GM19023 (cell line): Measurements from ENCODE around the gene ATE1.

Source experiments
- ATAC-seq: cut with Tn5 transposase; IDR thresholded peaks from one replicate; pipeline ENCODE4 v1.9.1; 2021; ENCODE audit warnings: mild to moderate bottlenecking, moderate library complexity; ENCODE audit not compliant: unreplicated experiment

Gene ATE1

DNA sequence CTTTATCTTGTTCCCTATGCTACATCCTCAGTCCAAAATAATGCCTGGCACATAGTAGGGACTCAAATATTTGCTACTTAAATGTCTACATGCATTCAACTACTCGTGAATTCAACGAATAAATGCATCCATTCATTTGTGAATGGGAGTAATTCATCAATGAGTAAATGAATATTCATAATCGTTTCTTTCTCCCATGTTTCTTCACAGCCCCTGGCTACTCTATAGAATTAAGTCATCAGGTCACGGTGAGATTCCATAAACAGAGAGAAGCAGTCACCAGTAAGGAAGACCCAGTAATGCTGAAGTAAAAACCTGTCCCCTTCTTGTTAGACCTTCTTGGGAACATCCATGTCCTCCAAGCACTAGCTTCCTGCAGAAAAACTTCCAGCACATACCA lies 48.4 kb downstream of the ATE1 start:
- ATAC-seq = no peak

DNA sequence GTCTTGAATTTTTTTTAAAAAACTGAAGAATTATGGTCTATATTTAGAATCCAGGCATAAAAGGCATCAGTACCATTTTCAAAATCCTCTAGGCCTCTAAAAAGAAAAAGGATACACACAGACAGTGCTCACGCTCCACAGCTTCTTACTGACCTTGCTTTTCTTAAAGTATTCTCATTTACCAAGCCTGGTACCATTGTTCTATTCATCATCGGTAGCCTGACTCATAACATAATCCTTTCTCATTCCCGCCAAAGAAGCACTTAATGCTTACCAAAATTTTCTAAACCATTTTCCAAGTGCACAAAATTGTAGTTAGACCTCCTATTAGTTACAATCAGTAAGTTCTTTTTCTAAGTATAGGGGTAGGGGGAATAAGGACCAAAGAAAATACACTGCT lies 54.6 kb downstream of the ATE1 start:
- ATAC-seq = no peak

DNA sequence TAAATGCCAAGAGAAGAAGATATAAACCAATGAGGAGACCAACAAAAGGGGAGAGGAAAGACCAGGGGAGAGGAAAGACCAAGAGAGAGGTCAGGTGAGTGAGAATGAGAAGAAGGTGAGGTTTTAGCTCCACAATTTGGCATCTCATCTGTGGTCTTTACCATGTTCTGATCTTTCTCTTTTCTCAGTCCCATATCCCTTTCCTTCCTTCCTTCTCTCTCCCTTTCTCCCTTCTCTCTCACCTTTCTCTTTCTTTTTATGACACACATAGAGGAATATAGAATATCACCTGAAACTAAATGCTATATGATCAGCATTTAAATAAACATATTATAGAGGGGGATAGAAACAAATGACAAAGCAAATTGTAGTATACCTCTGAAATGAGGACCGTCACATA lies 57.4 kb downstream of the ATE1 start:
- no peak for ATAC-seq

DNA sequence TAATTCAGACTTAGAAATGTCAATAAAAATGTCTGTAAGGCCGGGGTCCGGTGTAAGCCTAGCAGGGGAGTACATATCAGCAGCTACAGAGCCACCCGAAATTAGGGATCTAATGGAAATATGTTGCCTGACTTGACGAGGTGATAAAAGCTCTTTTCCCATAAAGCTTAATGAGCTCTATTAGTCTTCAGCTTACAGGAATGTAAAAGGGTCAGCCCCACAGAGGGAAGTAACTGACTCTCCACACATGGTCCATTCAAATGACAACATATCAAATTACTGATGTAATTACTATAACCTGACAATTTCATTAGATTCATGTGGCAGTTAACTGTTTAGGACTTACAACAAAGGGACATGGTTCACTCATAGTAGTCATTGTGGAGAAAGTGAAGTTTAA lies 62.3 kb downstream of the ATE1 start:
- no peak for ATAC-seq

DNA sequence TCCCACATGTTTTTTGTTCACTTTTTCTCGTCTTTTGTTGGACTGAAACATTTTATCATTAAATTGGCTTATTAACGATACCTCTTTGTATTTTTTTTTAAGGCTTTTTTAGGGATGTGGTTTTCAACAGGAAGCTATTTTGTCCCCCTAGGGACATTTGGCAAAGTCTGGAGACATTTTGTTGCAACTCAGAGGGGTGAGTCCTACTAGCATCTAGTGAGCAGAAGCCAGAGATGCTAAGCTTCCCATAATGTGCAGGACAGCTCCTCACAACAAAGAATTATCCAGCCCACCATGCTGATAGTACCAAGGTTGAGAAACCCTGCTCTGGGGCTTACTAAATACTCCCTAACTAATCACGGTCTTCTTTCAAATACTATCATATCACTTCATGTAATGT lies 63.2 kb downstream of the ATE1 start:
- no peak for ATAC-seq

DNA sequence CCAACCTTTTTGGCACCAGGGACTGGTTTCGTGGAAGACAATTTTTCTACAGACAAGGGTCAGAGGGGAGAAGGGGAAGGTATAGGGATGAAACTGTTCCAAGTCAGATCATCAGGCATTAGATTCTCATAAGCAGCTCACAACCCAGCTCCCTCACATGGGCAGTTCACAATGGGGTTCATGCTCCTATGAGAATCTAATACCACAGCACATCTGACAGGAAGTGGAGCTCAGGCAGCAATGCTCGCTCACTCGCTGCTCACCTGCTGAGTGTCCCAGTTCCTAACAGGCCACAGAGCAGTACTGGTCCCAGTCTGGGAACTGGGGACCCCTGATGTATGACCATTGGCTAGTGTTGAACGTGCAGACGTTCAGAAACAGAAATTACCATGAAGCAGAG lies 63.7 kb downstream of the ATE1 start:
- no peak for ATAC-seq

DNA sequence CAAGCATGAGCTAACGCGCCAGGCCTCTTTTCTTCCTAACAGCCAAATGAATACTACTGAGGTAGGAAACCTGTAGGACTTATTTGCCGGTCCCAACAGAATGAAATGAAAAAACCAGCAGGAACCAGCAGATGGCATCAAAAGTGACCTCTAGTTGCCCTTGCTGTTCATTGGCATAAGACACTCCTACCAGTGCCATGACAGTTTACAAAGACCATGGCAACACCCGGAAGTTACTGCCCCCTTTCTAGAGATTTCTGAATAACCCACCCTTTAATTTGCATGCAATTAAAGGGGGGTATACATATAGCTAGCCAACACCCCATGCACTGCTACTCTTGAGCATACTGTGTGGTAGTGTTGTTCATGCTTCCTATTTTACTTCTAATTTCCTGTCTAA lies 65.2 kb downstream of the ATE1 start:
- ATAC-seq = no peak

DNA sequence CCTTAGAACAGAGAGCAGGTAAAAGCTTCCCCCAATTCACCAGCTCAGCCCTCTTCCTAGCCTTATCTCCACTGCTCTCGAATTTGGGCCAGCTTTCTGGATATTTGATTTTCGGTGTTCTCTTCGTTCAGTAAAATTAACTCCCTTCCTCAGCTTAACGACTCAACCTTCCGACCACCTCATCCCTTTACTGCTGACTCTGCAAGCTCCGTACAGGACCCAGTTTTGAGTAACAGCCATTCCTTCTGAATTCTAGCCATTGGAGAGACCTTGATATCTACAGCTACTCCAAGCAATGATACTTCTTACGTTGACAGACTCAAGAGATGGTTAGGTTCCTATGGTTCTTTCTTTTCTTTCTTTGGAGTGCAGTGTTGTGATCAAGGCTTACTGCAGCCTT lies 65.8 kb downstream of the ATE1 start:
- no peak for ATAC-seq

DNA sequence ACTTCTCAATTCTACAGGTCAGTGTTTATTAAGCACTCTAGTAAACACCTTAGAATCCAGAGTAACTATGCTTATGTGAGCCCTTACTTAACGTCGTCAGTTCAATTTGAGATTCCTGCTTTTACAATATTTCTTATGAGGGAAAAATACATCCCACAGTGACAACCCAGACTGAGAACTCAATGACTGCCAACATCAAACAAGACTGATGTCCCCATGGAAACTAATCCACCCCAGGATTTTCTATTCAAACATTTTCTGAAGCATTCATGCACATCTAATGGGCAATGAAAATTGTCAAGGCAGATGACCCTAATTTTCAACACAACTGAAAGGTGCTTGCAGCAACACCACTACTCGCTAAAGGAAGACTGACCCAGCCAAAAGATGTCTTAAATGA lies 67.0 kb downstream of the ATE1 start:
- no peak for ATAC-seq

DNA sequence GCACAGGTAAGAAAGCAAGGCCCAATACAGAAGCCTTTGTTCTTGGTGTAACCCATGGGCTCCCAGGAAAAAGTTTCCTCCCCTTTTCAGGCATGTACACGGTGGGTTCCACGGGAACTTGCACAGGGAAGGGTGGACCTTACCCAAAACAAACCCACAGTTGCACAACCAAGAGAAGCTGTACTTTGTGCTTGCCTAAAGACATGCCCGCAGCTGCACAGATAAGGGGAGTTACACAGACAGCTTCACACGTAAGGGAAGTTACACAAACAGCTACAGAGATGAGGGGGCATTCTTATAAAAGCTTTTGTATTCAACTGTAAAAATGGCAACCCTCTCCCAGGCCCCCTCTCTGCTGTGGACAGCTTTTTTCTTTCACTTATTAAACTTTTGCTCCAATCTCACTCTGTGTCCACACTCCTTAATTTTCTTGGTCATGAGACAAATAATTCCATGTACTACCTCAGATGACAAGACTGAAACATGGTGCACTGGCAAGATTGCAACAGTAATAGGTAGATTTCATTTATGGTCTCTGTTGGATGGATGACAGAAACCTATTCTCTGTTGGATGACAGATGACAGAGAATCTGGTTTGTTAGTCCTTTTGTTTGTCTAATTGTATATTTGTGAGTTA lies 72.9 kb downstream of the ATE1 start:
- ATAC-seq = no peak

DNA sequence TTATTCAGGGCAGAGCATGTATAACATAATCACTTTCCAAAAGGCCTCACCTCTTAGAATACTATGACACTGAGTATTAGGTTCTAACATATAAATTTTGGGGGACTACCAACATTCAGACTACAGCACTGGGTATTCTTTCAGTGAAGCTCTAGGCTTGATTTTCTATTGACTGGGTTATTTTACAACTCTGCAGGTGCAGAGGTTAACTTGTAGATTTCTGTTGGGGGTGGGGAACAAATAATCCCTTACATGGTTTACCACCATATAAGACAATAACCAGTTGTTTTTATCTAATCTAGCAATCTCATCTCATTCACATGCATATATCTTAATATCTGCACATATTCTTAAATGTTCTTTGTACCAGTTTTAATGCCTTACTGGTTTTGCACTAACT lies 73.9 kb downstream of the ATE1 start:
- ATAC-seq = no peak

DNA sequence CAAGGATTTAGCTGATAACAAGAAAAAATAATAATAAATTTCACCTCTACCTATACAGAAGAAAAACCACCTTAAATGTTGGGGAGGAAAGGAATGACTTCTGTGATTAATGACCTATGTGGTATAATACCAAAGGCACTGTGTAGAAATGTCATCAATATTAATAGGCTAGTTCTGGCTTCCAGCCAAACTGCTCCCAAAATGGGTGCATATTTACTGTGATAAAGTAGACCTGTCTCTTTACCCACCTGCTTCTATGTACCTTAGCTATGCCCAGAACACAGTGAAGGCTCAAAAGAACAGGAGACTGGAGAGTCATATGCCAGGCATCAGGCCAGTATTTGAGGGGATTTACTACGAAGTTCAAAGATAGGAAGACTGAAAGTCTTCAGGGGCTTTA lies 76.0 kb downstream of the ATE1 start:
- ATAC-seq = no peak

DNA sequence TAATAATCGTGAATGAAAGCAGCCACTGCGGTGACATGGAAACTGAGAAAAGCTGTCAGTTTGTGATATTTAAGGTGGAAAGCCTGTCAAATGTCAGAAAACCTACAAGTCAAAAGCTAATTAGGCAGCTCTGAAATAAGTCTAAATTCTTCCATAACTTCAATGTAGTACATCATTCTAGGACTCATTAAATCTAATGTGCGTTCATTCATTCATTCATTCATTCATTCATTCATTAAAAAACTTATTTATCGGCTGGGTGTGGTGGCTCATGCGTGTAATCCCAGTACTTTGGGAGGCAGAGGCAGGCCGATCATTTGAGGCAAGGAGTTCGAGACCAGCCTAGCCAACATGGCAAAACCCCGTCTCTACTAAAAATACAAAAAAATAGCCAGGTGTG lies 79.7 kb downstream of the ATE1 start:
- no peak for ATAC-seq

DNA sequence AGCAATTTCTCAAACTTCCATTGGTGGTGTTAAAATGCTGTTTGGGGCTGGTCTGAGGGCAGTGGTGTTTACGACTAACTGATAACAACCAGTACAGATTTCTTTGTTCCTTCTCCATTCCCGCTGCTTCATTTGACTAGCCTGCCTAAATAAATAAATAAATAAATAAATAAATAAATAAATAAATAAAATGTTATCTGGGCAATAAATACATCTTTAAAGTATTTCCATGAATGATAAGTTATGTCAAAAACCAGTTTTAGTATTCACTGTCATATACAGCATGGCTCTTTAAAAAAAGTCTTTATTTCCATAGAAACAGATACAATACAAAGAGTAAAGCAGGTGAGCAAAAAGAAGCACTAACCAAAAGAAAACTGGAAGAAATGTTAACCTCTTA lies 81.3 kb downstream of the ATE1 start:
- ATAC-seq = no peak

DNA sequence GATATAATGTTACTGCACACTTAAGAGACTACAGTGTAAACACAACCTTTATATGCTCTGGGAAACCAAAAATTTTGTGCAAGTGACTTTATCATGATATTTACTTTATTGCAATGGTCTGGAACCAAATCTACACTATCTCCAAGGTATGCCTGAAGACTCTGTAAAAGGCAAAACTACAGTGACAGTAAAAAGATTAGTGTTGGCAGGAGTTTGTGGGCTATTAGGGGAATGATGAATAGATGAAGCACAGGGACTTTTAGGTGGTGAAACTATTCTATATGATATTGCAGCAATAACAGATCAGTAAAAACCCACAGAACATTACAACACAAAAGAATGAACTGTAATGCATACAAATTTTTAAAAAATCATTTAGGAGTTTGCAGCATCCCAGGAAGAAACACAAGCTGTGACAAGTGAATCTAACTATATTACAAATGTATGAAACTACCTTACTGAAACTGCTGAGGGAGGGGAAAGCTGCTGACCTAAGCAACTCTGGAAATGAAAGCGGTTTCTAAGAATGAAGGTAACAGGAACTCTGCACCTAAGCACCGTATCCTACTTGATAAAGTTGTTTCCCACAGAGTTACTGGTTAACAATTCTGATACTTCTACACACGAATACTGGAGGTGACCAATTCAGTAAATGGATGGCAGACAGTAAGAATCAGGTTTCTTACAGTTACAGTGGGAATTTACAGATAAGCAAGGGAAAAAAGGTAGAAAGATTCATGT lies 82.6 kb downstream of the ATE1 start:
- peak; percentile 58 for ATAC-seq

DNA sequence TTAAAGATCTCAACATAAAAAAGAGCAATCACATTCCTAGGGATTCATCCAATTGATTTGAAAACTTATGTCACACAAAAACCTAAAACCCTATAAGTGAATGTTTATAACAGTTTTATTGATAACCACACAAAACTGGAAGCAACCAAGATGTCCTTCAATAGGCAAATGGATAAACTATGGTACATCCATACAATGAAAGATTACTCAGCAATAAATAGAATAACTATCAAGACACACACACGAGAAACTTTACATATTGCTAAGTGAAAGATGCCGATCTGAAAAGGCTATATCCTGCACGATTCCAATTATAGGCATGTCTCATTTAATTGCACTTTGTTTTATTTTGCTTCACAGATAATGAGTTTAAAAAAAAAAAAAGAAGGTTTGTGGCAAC lies 83.3 kb downstream of the ATE1 start:
- ATAC-seq = no peak

DNA sequence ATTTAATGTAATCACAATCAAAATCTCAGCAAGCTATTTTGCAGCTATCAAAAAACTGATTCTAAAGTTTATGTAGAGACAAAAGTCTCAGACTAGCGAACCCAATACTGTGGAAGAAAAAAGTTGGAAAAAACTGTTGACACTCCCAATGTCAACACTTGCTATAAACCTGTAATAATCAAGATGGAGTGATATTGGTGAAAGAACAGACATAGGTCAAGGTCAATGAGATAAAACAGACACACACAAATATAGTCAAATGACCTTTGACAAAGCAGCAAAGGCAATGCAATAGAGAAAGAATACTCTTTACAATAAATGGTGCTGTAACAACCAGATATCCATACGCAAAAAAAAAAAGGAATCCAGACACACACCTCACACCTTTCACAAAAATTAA lies 84.5 kb downstream of the ATE1 start:
- no peak for ATAC-seq

DNA sequence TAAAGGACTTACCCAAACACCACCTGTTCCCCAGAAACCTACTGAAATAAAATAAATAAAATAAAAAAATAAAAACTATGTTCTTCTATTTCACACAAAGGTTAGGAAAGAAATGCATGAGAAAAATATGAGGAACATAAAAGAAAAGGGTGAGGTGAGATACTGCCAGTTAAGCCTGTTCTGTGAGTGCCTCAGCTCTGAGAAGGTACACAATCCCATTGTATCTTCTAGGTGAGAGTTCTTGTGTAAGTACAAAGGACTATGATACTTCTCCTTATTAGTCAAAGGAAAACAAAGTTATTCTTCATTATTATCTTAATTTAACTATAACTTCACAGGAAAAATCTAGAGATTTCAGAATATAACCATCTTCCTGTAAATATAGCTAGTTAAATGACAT lies 86.0 kb downstream of the ATE1 start:
- ATAC-seq = no peak

DNA sequence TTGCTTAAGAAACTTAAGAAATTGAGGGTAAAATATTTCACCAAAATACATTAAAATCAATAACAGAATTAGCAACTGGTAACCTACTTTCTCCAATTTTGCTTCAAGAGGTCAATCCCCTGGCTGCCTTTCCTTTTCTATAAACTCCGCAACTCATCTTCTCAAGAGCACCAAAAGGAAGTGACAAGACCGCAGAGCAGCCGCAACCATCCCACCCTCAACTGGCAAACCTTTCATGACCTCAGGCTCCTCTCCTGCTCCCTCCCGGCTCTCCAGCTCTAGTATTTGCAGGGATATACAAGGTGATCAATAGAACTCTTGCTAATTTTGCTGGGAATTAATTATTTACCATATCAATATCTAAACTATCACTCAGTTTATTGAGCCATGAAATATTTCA lies 88.9 kb downstream of the ATE1 start:
- ATAC-seq = no peak

DNA sequence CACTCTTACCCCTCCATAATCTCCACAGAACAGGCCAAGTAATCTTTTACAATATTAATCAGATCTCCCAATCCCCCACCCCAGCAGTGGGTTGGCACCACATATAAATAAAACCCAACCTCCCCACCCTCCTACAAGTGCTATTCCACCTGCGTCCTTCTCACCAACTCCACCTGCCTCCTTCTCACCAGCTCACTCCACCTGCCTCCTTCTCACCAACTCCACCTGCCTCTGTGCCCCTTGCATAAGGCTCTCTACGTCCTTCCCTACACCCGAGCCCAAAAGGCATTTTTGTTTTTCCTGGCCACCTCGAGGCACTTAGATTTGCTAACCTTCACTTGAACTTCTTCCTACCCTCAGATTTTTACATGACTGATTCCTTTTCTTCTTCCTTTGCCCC lies 89.7 kb downstream of the ATE1 start:
- no peak for ATAC-seq

DNA sequence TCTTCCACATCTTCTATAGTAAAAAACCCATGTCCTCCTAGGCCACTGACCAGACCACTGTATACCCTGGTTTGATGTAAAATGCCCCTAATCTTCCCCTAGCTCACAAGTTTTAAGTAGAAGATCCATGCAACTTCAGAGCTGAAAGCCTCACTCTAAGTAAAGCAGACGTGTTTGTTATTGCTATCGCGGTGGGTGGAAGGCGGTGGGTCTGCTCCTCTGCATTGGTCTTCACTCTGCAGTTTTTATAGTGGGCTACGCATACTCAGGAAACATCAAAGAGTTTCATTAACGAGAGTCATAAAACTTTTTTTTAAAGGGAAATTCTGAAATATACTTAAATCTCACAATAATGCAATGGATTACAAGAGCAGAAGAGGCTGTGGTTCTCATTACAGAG lies 91.7 kb downstream of the ATE1 start:
- ATAC-seq = no peak

DNA sequence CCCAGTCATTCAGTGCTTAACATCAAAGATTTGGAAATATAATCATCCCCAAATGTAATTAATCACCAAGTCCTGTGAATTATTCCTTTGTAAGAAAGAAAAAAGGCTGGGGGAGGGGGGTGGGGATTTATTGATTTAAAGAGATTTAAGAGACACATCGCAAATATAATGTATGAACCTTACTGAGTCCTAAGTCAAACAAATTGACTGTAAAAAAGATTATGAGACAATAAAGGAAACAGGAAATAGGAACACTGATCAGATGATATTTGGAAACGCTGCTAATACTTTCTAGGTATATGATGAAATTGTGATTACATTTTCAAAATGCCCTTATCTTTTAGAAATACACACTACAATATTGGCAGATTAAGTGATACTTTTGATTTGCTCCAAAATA lies 92.5 kb downstream of the ATE1 start:
- no peak for ATAC-seq

DNA sequence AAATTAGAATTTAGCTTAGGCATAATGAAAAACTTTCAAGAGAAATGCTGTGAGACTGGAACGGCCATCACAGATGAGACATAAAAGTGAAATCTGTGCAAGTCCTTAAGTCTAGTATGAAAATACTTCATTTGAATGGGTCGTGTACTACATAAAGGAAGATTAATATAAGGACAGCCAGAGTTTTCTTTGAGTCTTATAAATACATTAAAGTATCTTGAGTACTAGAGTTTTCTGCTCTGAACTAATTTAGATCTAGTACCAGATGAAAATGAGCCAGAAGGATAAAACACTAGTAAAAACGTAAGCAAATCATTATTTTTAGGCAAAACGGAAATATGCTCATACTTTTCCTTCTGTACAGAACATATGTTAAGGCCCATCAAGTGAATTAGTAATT lies 93.1 kb downstream of the ATE1 start:
- ATAC-seq = no peak
